Caki2 (cell line): ENCODE data around the gene GAREM2. TPM values are rescaled to one million over a fixed set of nuclear protein-coding genes. Genes with fewer than 3 reads are reported as not detected.

Experiments
- DNase-seq: peaks from one replicate; pipeline ENCODE4 v3.0.0-alpha.2; 2015; ENCODE audit warnings: low read depth
- in situ Hi-C: cut with HindIII; loops from 2 replicates; pipeline ENCODE4 v1.10.0; 2016; ENCODE audit warnings: low sequenced_read_pairs, low pct_unique_long_range_greater_than_20kb, mixed read lengths
- total RNA-seq: library from RNA; depleted of rRNA; stranded (reverse); fragments of >200 nt; shearing (Covaris generic); gene quantifications from 2 replicates; pipeline ENCODE4 v1.2.3, GENCODE V29; 2014; ENCODE audit warnings: low replicate concordance; rRNA removed

Gene GAREM2
- total RNA-seq, 1 experiment from 2014 or later: 3.6 TPM

- in situ Hi-C loops: no loop called here
- DNase-seq: no peak
These were observed 39.1 kb downstream of the GAREM2 start for GRCh38 chr2:26212011-26212410.

DNA sequence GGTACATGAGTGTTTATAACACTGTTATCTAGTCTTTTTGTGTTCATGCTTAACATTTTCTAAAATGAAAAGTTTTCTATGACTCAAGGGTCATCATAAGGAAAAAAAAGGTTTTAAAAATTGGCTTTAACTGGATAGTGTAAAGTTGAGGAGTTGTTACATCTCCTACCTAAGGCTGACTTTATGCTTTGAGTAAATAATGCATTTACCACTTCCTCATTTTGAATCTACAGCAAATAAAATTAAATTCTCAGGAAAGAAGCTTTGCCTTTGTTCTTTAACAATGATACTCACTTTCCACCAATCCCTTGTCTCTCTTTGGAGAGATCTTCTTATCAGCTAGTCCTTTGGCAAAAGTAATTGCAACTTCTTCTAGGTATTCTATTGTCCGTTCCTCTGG, 41.9 kb downstream of the GAREM2 start:
- in situ Hi-C loops: no loop called here
- no peak for DNase-seq

- no peak for DNase-seq
- in situ Hi-C loops: no loop called here
These were observed 42.9 kb downstream of the GAREM2 start for GRCh38 chr2:26215833-26216232.

- in situ Hi-C loops: no loop called here
These were observed 43.7 kb downstream of the GAREM2 start for GRCh38 chr2:26216587-26216986.

DNA sequence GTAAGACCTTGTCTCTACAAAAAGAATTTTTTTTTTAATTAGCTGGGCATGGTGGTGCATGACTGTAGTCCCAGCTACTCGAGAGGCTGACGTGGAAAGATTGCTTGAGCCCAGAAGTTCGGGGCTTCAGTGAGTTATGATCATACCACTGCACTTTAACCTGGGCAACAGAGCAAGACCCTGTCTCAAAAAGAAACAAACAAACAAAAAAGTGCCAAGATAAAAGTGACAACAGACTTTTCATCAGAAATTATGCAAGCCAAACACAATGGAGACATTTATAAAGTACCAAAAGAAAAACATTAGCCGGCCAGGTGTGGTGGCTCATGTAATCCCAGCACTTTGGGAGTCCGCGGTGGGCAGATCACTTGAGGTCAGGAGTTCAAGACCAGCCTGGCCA, 44.8 kb downstream of the GAREM2 start:
- DNase-seq: no peak
- in situ Hi-C loops: no loop called here

More at GRCh38 chr2:26216587-26216986, 43.7 kb downstream of the GAREM2 start:
- DNase-seq: no peak

- in situ Hi-C loops: no loop called here
- no peak for DNase-seq
These were observed 50.1 kb downstream of the GAREM2 start for GRCh38 chr2:26223018-26223417.

DNA sequence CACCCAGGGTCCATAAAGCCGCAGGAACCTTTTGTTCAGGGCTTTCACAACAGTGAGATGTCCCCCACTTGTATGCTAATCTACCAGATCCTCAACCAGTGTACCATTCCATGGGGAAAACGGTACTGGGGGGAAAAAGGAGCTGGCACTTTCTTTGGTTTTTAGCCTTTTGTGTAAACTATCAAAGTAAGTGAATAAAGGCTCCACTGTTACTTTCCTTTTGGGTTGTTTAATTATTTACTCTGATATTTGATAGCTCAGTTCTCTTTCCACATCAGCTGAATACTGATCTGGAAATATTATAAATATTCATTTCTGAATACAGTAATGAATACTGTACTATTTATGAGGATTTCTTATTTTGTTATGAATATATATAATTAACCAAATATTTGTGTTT, 51.2 kb downstream of the GAREM2 start:
- in situ Hi-C loops: no loop called here
- no peak for DNase-seq

GRCh38 chr2:26229595-26229994, 56.7 kb downstream of the GAREM2 start:
- in situ Hi-C loops: no loop called here

GRCh38 chr2:26230806-26231205, 57.9 kb downstream of the GAREM2 start:
- in situ Hi-C loops: no loop called here

More at GRCh38 chr2:26229595-26229994, 56.7 kb downstream of the GAREM2 start:
- DNase-seq: no peak

DNA sequence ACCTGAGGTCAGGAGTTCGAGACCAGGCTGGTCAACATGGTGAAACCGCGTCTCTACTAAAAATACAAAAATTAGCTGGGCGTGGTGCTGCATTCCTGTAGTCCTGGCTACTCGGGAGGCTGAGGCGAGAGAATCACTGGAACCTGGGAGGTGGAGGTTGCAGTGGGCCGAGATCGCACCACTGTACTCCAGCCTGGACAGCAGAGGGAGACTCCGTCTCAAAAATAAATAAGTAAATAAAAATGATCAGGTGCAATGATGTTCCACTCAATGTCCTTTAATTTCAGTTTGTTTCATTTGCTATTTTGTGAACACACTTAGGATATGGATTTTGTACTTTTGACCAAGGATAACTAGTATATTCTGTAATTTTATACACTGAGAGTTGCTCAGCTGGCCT, 62.2 kb downstream of the GAREM2 start:
- in situ Hi-C loops: no loop called here
- DNase-seq: no peak

More at GRCh38 chr2:26230806-26231205, 57.9 kb downstream of the GAREM2 start:
- no peak for DNase-seq

- DNase-seq: no peak
- in situ Hi-C loops: no loop called here
These were observed 65.0 kb downstream of the GAREM2 start for GRCh38 chr2:26237868-26238267.

DNA sequence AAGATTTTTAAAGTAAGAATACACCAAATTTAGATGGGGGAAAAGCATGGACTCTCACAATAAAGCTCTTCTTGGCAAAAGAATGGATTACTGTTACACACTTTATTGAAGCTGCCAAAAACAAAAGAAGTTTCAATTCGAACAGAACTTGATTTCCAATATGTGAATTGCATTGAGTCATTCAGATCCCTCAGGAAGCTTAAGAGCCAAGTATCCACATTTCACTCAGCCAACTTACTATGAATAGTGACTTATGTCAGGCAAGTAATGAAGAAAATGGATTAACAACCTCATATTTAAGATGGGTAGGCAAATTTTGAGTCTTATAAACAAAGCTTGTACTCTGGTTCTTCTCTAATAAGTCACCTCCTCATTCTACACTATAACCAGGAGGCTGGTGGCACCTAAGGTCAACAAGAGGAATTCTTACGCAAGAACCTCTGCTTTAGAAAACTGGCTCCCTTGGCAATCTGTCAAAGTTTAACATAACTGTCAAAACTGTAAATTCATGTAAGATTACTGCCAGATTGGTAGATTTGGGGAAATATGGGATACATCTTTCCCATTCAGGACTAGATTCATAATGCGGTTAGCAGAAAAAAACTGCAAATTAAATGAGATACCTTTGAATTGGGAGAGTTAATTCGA, 65.5 kb downstream of the GAREM2 start:
- DNase-seq: no peak
- in situ Hi-C loops: no loop called here

Other genes with a start within 250 kb of the GAREM2 start
- 10.7 and 15.7 TPM in 2 replicates for gene KIF3C, start 190.6 kb upstream of the GAREM2 start, total RNA-seq
- gene RAB10, start 139.0 kb upstream of the GAREM2 start, total RNA-seq: 183 and 214 TPM in 2 replicates
- 218 and 229 TPM in 2 replicates for gene HADHA, start 71.5 kb downstream of the GAREM2 start, total RNA-seq
- gene HADHB, start 71.9 kb downstream of the GAREM2 start, total RNA-seq: 14.7 and 30.8 TPM in 2 replicates
- 15.3 and 19.0 TPM in 2 replicates for gene SELENOI, start 173.1 kb downstream of the GAREM2 start, total RNA-seq
- 0.23 and 0.68 TPM in 2 replicates for gene ADGRF3, start 173.7 kb downstream of the GAREM2 start, total RNA-seq
- 0.20 TPM in 1 of 2 replicates, not detected in the other for gene DRC1, start 228.8 kb downstream of the GAREM2 start, total RNA-seq